Measurements from ENCODE around the gene CYTIP. TPM values are rescaled to one million over a fixed set of nuclear protein-coding genes. Genes with fewer than 3 reads are reported as not detected.

The CYTIP gene
- not detected in 2 replicates for total RNA-seq

GRCh38 chr2:157443795-157444640 lies at the start of gene CYTIP:
CYTIP (minus strand) TSS chr2:157444089; CDS start chr2:157444020, 69 bp downstream.

Other genes starting within 250 kb of the CYTIP start
- 1.8 and 7.2 TPM in 2 replicates for gene GALNT5, start 186.4 kb downstream of the CYTIP start, total RNA-seq
- gene ERMN, start 118.3 kb downstream of the CYTIP start, total RNA-seq = not detected in 2 replicates
- gene ACVR1C, start 184.8 kb upstream of the CYTIP start, total RNA-seq = 0.25 and 0.33 TPM in 2 replicates